HG03575 (cell line): ENCODE measurements around the gene PRICKLE1.

Source experiments
- ATAC-seq: cut with Tn5 transposase; IDR thresholded peaks from one replicate; pipeline ENCODE4 v1.9.1; 2021; ENCODE audit not compliant: unreplicated experiment, insufficient number of reproducible peaks, low FRiP score; ENCODE audit errors: extremely low read depth

Gene PRICKLE1

GRCh38 chr12:42426746-42427145, 162.8 kb downstream of the PRICKLE1 start:
- ATAC-seq, result no peak

GRCh38 chr12:42422785-42423184, 166.8 kb downstream of the PRICKLE1 start:
- ATAC-seq, result no peak

GRCh38 chr12:42421844-42422779, 167.4 kb downstream of the PRICKLE1 start:
- ATAC-seq, result peak; percentile 96

- ATAC-seq, result no peak
Measured at GRCh38 chr12:42420395-42420794, 169.2 kb downstream of the PRICKLE1 start.

GRCh38 chr12:42410340-42410739, 179.2 kb downstream of the PRICKLE1 start:
- ATAC-seq, result no peak

- ATAC-seq, result no peak
Measured at GRCh38 chr12:42409471-42409870, 180.1 kb downstream of the PRICKLE1 start.

GRCh38 chr12:42407306-42407705, 182.2 kb downstream of the PRICKLE1 start:
- ATAC-seq, result no peak
